Prostate gland (tissue), 2 donors: Measurements from ENCODE around the gene CCDC177.

Experiments
- CTCF ChIP-seq, 4 experiments: fragments of 200-600 bp in 2 of 4; fragments of 450-650 bp in 2 of 4; sonication (generic) in 2 of 4; IDR thresholded peaks; 1 replicate in 3 of 4; 2 replicates in 1 of 4; pipeline ENCODE4 v1.5.1; 2016 to 2019; ENCODE audit warnings: antibody characterized with exemption in 4 of 4, mild to moderate bottlenecking in 2 of 4, moderate library complexity in 2 of 4
- POLR2A ChIP-seq: fragments of 450-650 bp; IDR thresholded peaks from one replicate; pipeline ENCODE4 v1.6.1; 2016; ENCODE audit warnings: antibody characterized with exemption, mild to moderate bottlenecking
- POLR2AphosphoS5 ChIP-seq: sonication (generic); formaldehyde crosslinking; IDR thresholded peaks from one replicate; pipeline ENCODE4 v1.6.1; 2017; ENCODE audit warnings: antibody characterized with exemption

- no peak for TF ChIP-seq CTCF (IDR thresholded peaks at IDR 0.05)
- TF ChIP-seq POLR2A, result no peak
- no peak for TF ChIP-seq POLR2AphosphoS5
Observed at GRCh38 chr14:69542311-69542710, 32.4 kb downstream of the CCDC177 start.
